GM23338 (cell line): Measurements from ENCODE around the gene DHRS2. TPM values are rescaled to one million over a fixed set of nuclear protein-coding genes. Genes with fewer than 3 reads are reported as not detected.

Experiments used
- ATAC-seq: fragments of 200-7000 bp; cut with Tn5 transposase; 3 replicates; pipeline ENCODE4 v1.9.1; 2020
- DNase-seq: peaks from one replicate; pipeline ENCODE4 v3.0.0-alpha.2; 2015; ENCODE audit warnings: low spot score
- H2AFZ ChIP-seq: fragments of 200-600 bp; sonication (generic); 2 replicates; pipeline ENCODE4 v1.8.0; 2016; ENCODE audit warnings: antibody characterized with exemption, mild to moderate bottlenecking, moderate library complexity
- H3F3A ChIP-seq: fragments of 200-600 bp; sonication (generic); replicated peaks from 2 replicates; pipeline ENCODE4 v1.8.0; 2017; ENCODE audit warnings: antibody characterized with exemption, mixed run types, low read depth
- H3K27ac ChIP-seq: fragments of 200-600 bp; sonication (generic); 2 replicates; pipeline ENCODE4 v1.6.1; 2016; ENCODE audit warnings: low read depth
- H3K27me3 ChIP-seq: fragments of 200-600 bp; sonication (generic); 2 replicates; pipeline ENCODE4 v1.8.0; 2016; ENCODE audit warnings: mild to moderate bottlenecking, mixed run types, moderate library complexity; ENCODE audit not compliant: insufficient read depth
- H3K36me3 ChIP-seq: fragments of 200-600 bp; sonication (generic); 2 replicates; pipeline ENCODE4 v1.8.0; 2016; ENCODE audit warnings: mild to moderate bottlenecking; ENCODE audit not compliant: insufficient read depth
- H3K4me1 ChIP-seq: fragments of 200-600 bp; sonication (generic); 2 replicates; pipeline ENCODE4 v1.8.0; 2016; ENCODE audit warnings: mild to moderate bottlenecking, moderate library complexity; ENCODE audit not compliant: insufficient read depth
- H3K4me2 ChIP-seq: fragments of 200-600 bp; sonication (generic); 2 replicates; pipeline ENCODE4 v1.7.1; 2017; ENCODE audit warnings: mixed run types
- H3K4me3 ChIP-seq: fragments of 200-600 bp; sonication (generic); 2 replicates; pipeline ENCODE4 v1.6.1; 2016; ENCODE audit warnings: mixed run types
- H3K79me2 ChIP-seq: fragments of 200-600 bp; sonication (generic); replicated peaks from 2 replicates; pipeline ENCODE4 v1.8.0; 2017; ENCODE audit warnings: mild to moderate bottlenecking; ENCODE audit not compliant: insufficient read depth
- H3K9me2 ChIP-seq: fragments of 200-600 bp; sonication (generic); 2 replicates; pipeline ENCODE4 v1.8.0; 2017; ENCODE audit not compliant: insufficient read depth
- H4K20me1 ChIP-seq: fragments of 200-600 bp; sonication (generic); replicated peaks from 2 replicates; pipeline ENCODE4 v1.8.0; 2017; ENCODE audit warnings: mild to moderate bottlenecking; ENCODE audit not compliant: insufficient read depth
- H3K27ac Mint-ChIP-seq: 2 replicates; pipeline ENCODE4 v1.8.0; 2020; ENCODE audit warnings: inconsistent platforms, mild to moderate bottlenecking, moderate library complexity, mixed read lengths
- H3K27me3 Mint-ChIP-seq: 3 replicates; pipeline ENCODE4 v1.8.0; 2022; ENCODE audit warnings: low read depth, mild to moderate bottlenecking, moderate library complexity, mixed read lengths, inconsistent platforms; ENCODE audit not compliant: insufficient read depth, poor library complexity
- H3K36me3 Mint-ChIP-seq: 3 replicates; pipeline ENCODE4 v1.8.0; 2021; ENCODE audit warnings: low read depth, mild to moderate bottlenecking, inconsistent platforms, moderate library complexity, mixed read lengths
- H3K4me1 Mint-ChIP-seq: 3 replicates; pipeline ENCODE4 v1.8.0; 2020; ENCODE audit warnings: mild to moderate bottlenecking, inconsistent platforms, mixed read lengths
- H3K4me3 Mint-ChIP-seq: 3 replicates; pipeline ENCODE4 v1.8.0; 2021; ENCODE audit warnings: moderate library complexity, mild to moderate bottlenecking, inconsistent platforms, mixed read lengths
- H3K9me3 Mint-ChIP-seq: 3 replicates; pipeline ENCODE4 v1.8.0; 2020; ENCODE audit warnings: moderate library complexity, mild to moderate bottlenecking, inconsistent platforms, mixed read lengths
- CREB1 ChIP-seq: fragments of 250-450 bp; sonication (Bioruptor Pico); IDR thresholded peaks from 2 replicates; pipeline ENCODE4 v1.5.0; 2020; ENCODE audit warnings: low read depth, mild to moderate bottlenecking, moderate library complexity
- EZH2 ChIP-seq: fragments of 200-600 bp; sonication (generic); IDR thresholded peaks from one replicate; pipeline ENCODE4 v1.8.0; 2017; ENCODE audit warnings: antibody characterized with exemption, mild to moderate bottlenecking, low read depth; ENCODE audit not compliant: unreplicated experiment
- EZH2phosphoT487 ChIP-seq: fragments of 200-600 bp; sonication (generic); IDR thresholded peaks from one replicate; pipeline ENCODE4 v1.8.1; 2018; ENCODE audit warnings: antibody characterized with exemption; ENCODE audit not compliant: unreplicated experiment
- NANOG ChIP-seq: IDR thresholded peaks from 2 replicates; pipeline ENCODE4 v1.6.1; 2016; ENCODE audit warnings: antibody characterized with exemption, borderline replicate concordance
- STAT1 ChIP-seq: IDR thresholded peaks from one replicate; pipeline ENCODE4 v1.6.1; 2016; ENCODE audit warnings: antibody characterized with exemption; ENCODE audit not compliant: unreplicated experiment
- polyA plus RNA-seq: library from polyadenylated mRNA; unstranded; fragments of >200 nt; fragmentation: Nextera tagmentation; extraction: Ambion mirVana; gene quantifications from 2 replicates; pipeline ENCODE4 v1.2.1, GENCODE V29; 2016
- total RNA-seq: library from RNA; depleted of rRNA; stranded (reverse); fragments of >200 nt; shearing (Covaris generic); gene quantifications from 2 replicates; pipeline ENCODE4 v1.2.3, GENCODE V29; 2014
- TF ChIP-seq, protein P1 (sequence below): fragments of 250-450 bp; sonication (Bioruptor Pico); IDR thresholded peaks from 2 replicates; pipeline ENCODE4 v1.5.0; 2020; ENCODE audit warnings: mild to moderate bottlenecking, moderate library complexity

The DHRS2 gene
- total and polyA plus RNA-seq, 2 experiments from 2014 or later: 0.42 to 0.48 TPM

DNA sequence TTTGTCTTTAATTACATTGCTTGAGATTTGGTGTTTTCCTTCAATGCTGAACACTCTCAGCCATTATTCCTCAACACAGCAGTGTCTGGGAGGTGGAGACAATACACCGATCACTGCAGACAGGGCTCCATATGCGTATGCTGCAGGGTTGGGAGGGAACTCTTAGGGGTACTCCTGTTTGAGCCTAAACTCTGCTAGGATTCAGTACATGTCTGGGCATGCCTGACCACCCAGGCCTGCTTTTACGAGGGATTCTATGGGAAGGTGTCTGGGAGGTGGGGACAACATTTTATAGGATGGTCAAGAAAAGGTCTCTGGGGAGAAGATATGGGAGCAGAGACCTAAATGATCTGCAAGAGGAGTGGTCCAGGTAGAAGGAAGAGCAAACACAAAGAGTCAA lies 34.3 kb downstream of the DHRS2 start (continued):
- TF ChIP-seq, protein P1, sequence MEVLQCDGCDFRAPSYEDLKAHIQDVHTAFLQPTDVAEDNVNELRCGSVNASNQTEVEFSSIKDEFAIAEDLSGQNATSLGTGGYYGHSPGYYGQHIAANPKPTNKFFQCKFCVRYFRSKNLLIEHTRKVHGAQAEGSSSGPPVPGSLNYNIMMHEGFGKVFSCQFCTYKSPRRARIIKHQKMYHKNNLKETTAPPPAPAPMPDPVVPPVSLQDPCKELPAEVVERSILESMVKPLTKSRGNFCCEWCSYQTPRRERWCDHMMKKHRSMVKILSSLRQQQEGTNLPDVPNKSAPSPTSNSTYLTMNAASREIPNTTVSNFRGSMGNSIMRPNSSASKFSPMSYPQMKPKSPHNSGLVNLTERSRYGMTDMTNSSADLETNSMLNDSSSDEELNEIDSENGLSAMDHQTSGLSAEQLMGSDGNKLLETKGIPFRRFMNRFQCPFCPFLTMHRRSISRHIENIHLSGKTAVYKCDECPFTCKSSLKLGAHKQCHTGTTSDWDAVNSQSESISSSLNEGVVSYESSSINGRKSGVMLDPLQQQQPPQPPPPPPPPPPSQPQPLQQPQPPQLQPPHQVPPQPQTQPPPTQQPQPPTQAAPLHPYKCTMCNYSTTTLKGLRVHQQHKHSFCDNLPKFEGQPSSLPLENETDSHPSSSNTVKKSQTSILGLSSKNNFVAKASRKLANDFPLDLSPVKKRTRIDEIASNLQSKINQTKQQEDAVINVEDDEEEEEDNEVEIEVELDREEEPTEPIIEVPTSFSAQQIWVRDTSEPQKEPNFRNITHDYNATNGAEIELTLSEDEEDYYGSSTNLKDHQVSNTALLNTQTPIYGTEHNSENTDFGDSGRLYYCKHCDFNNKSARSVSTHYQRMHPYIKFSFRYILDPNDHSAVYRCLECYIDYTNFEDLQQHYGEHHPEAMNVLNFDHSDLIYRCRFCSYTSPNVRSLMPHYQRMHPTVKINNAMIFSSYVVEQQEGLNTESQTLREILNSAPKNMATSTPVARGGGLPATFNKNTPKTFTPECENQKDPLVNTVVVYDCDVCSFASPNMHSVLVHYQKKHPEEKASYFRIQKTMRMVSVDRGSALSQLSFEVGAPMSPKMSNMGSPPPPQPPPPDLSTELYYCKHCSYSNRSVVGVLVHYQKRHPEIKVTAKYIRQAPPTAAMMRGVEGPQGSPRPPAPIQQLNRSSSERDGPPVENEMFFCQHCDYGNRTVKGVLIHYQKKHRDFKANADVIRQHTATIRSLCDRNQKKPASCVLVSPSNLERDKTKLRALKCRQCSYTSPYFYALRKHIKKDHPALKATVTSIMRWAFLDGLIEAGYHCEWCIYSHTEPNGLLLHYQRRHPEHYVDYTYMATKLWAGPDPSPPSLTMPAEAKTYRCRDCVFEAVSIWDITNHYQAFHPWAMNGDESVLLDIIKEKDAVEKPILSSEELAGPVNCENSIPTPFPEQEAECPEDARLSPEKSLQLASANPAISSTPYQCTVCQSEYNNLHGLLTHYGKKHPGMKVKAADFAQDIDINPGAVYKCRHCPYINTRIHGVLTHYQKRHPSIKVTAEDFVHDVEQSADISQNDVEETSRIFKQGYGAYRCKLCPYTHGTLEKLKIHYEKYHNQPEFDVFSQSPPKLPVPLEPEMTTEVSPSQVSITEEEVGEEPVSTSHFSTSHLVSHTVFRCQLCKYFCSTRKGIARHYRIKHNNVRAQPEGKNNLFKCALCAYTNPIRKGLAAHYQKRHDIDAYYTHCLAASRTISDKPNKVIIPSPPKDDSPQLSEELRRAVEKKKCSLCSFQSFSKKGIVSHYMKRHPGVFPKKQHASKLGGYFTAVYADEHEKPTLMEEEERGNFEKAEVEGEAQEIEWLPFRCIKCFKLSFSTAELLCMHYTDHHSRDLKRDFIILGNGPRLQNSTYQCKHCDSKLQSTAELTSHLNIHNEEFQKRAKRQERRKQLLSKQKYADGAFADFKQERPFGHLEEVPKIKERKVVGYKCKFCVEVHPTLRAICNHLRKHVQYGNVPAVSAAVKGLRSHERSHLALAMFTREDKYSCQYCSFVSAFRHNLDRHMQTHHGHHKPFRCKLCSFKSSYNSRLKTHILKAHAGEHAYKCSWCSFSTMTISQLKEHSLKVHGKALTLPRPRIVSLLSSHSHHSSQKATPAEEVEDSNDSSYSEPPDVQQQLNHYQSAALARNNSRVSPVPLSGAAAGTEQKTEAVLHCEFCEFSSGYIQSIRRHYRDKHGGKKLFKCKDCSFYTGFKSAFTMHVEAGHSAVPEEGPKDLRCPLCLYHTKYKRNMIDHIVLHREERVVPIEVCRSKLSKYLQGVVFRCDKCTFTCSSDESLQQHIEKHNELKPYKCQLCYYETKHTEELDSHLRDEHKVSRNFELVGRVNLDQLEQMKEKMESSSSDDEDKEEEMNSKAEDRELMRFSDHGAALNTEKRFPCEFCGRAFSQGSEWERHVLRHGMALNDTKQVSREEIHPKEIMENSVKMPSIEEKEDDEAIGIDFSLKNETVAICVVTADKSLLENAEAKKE: no peak

DNA sequence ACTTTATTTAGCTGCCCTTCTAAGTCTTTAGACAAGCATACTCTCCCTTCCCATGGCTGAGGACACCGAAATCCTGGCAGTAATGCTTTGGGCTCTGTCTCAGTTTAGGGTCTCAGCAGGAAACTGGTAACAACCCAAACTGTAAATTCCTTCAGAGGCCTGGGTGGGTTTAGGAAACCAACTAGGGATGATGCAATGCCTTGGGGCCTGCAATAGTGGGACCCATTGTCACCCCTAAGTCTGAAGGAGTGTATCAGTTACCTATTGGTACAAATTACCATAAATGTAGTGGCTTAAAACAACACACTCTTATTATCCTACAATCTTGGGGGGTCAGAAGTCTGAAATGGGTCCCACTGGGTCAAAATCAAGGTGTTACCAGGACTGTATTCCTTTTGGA lies 36.0 kb downstream of the DHRS2 start:
- Mint-ChIP-seq H3K36me3 (no peaks in the 10 kb centered on the region), H3K4me1 (peaks cover 4% of the 10 kb centered on the region; the same call in 2 of the 3 replicates)
- DNase-seq: no peak
- TF ChIP-seq, protein P1: no peak
- TF ChIP-seq STAT1 (no peak), NANOG (no peak), CREB1 (no peak), EZH2phosphoT487 (no peak), EZH2 (no peak)

More for the DNA sequence above, 36.0 kb downstream of the DHRS2 start:
- no peak for ATAC-seq
- no peaks in the 10 kb centered on the region for H3K27me3 Mint-ChIP-seq
- H3K4me1 ChIP-seq: no peaks in the 10 kb centered on the region
- peaks cover 17% of the 10 kb centered on the region; the same call in 1 of the 2 replicates for H3K9me2 ChIP-seq
- H3F3A ChIP-seq: no peaks in the 10 kb centered on the region
- peaks cover 3% of the 10 kb centered on the region; the same call in 1 of the 3 replicates for H3K9me3 Mint-ChIP-seq
- no peak overlapping the region for H2AFZ ChIP-seq
- H3K4me2 ChIP-seq: no peak overlapping the region
- H3K27me3 ChIP-seq: no peaks in the 10 kb centered on the region
- H4K20me1 ChIP-seq: no peaks in the 10 kb centered on the region
- no peak overlapping the region for H3K27ac ChIP-seq
- H3K4me3 ChIP-seq: no peak overlapping the region
- H3K27ac Mint-ChIP-seq: no peak overlapping the region
- no peaks in the 10 kb centered on the region for H3K79me2 ChIP-seq
- H3K4me3 Mint-ChIP-seq: no peak overlapping the region
- H3K36me3 ChIP-seq: no peaks in the 10 kb centered on the region
